WTC11 (cell line): Measurements from ENCODE around the gene C9orf50. TPM values are rescaled to one million over a fixed set of nuclear protein-coding genes. Genes with fewer than 3 reads are reported as not detected.

Experiments used
- ATAC-seq: fragments of 200-7000 bp; cut with Tn5 transposase; 2 replicates; pipeline ENCODE4 v1.10.0; 2021; ENCODE audit warnings: mild to moderate bottlenecking, moderate library complexity
- CTCF ChIA-PET: fragments of 300-600 bp; sonication (Branson Sonifier 250); formaldehyde crosslinking; loops from one replicate; lab custom pipeline; 2021; ENCODE audit warnings: antibody characterized with exemption; lab: Charles Lee
- POLR2A ChIA-PET: fragments of 350-600 bp; sonication (Branson Sonifier 250); formaldehyde crosslinking; loops from one replicate; lab custom pipeline; 2021; ENCODE audit warnings: antibody characterized with exemption; lab: Charles Lee
- DNase-seq: peaks from one replicate; pipeline ENCODE4 v3.0.0; 2021; ENCODE audit warnings: low spot score
- H3K27ac Mint-ChIP-seq: 2 replicates; pipeline ENCODE4 v1.8.0; 2021; ENCODE audit warnings: mixed read lengths
- H3K27me3 Mint-ChIP-seq: 2 replicates; pipeline ENCODE4 v1.8.0; 2021; ENCODE audit warnings: low read depth, mild to moderate bottlenecking, moderate library complexity, mixed read lengths
- H3K36me3 Mint-ChIP-seq: 2 replicates; pipeline ENCODE4 v1.8.0; 2021; ENCODE audit warnings: mixed read lengths
- H3K4me1 Mint-ChIP-seq: 2 replicates; pipeline ENCODE4 v1.8.0; 2022; ENCODE audit warnings: mixed read lengths
- H3K4me3 Mint-ChIP-seq: 2 replicates; pipeline ENCODE4 v1.8.0; 2021; ENCODE audit warnings: mild to moderate bottlenecking, moderate library complexity, mixed read lengths
- H3K9me3 Mint-ChIP-seq: 2 replicates; pipeline ENCODE4 v1.8.0; 2021; ENCODE audit warnings: mixed read lengths
- ATF1 ChIP-seq: sonication (generic); formaldehyde crosslinking; IDR thresholded peaks from 2 replicates; pipeline ENCODE4 v1.8.1; 2023; ENCODE audit warnings: mild to moderate bottlenecking, moderate library complexity, missing genetic modification reagents
- CTCF ChIP-seq: fragments of 200-600 bp; IDR thresholded peaks from 2 replicates; pipeline ENCODE4 v1.8.0; 2022; ENCODE audit warnings: antibody characterized with exemption
- ESRRA ChIP-seq: sonication (generic); formaldehyde crosslinking; IDR thresholded peaks from 2 replicates; pipeline ENCODE4 v1.8.1; 2022; ENCODE audit warnings: mild to moderate bottlenecking, missing genetic modification reagents, borderline replicate concordance
- JUN ChIP-seq: sonication (generic); formaldehyde crosslinking; IDR thresholded peaks from 2 replicates; pipeline ENCODE4 v1.8.0; 2023; ENCODE audit warnings: mild to moderate bottlenecking, missing genetic modification reagents
- NFYB ChIP-seq: sonication (generic); formaldehyde crosslinking; conservative IDR thresholded peaks from 2 replicates; pipeline ENCODE4 v1.8.0; 2022; ENCODE audit warnings: low read depth, missing genetic modification reagents
- NR1H2 ChIP-seq: sonication (generic); formaldehyde crosslinking; IDR thresholded peaks from 2 replicates; pipeline ENCODE4 v1.9.0; 2021; ENCODE audit warnings: mild to moderate bottlenecking, moderate library complexity, missing genetic modification reagents
- OVOL2 ChIP-seq: fragments of 250-450 bp; sonication (Bioruptor Pico); IDR thresholded peaks from 2 replicates; pipeline ENCODE4 v1.9.0; 2021; ENCODE audit warnings: mild to moderate bottlenecking, borderline replicate concordance
- RELA ChIP-seq: sonication (generic); formaldehyde crosslinking; IDR thresholded peaks from 2 replicates; pipeline ENCODE4 v1.8.1; 2022; ENCODE audit warnings: missing genetic modification reagents, mild to moderate bottlenecking, borderline replicate concordance
- RORB ChIP-seq: fragments of 250-450 bp; sonication (Bioruptor Pico); IDR thresholded peaks from 2 replicates; pipeline ENCODE4 v1.9.0; 2021; ENCODE audit warnings: mild to moderate bottlenecking
- SMAD3 ChIP-seq: sonication (generic); formaldehyde crosslinking; IDR thresholded peaks from 2 replicates; pipeline ENCODE4 v1.8.0; 2022; ENCODE audit warnings: missing genetic modification reagents, mild to moderate bottlenecking, borderline replicate concordance
- SP1 ChIP-seq: sonication (generic); formaldehyde crosslinking; conservative IDR thresholded peaks from 2 replicates; pipeline ENCODE4 v1.8.1; 2022; ENCODE audit warnings: missing genetic modification reagents
- ZNF263 ChIP-seq: sonication (generic); formaldehyde crosslinking; IDR thresholded peaks from 2 replicates; pipeline ENCODE4 v1.8.1; 2022; ENCODE audit warnings: low read depth, mild to moderate bottlenecking, moderate library complexity, missing genetic modification reagents
- ZNF281 ChIP-seq: sonication (generic); formaldehyde crosslinking; IDR thresholded peaks from 2 replicates; pipeline ENCODE4 v1.8.0; 2023; ENCODE audit warnings: mild to moderate bottlenecking, missing genetic modification reagents
- ZNF425 ChIP-seq: fragments of 250-450 bp; sonication (Bioruptor Pico); conservative IDR thresholded peaks from 2 replicates; pipeline ENCODE4 v1.9.0; 2021; ENCODE audit warnings: mild to moderate bottlenecking
- total RNA-seq: library from RNA; stranded (reverse); gene quantifications from 3 replicates; pipeline ENCODE4 v1.2.3, GENCODE V29; 2021
- TF ChIP-seq, protein P1 (sequence below): sonication (generic); formaldehyde crosslinking; IDR thresholded peaks from 2 replicates; pipeline ENCODE4 v1.8.1; 2023; ENCODE audit warnings: mild to moderate bottlenecking, moderate library complexity, missing genetic modification reagents
- TF ChIP-seq, protein P2 (sequence below): fragments of 250-450 bp; sonication (Bioruptor Pico); IDR thresholded peaks from 2 replicates; pipeline ENCODE4 v1.9.0; 2021; ENCODE audit warnings: mild to moderate bottlenecking
- TF ChIP-seq, protein P3 (sequence below): sonication (generic); formaldehyde crosslinking; IDR thresholded peaks from 2 replicates; pipeline ENCODE4 v1.8.1; 2023; ENCODE audit warnings: mild to moderate bottlenecking, missing genetic modification reagents, moderate library complexity
- TF ChIP-seq, protein P4 (sequence below): sonication (generic); formaldehyde crosslinking; IDR thresholded peaks from 2 replicates; pipeline ENCODE4 v1.8.0; 2022; ENCODE audit warnings: mild to moderate bottlenecking, missing genetic modification reagents

The C9orf50 gene
- total RNA-seq, 1 experiment from 2014 or later: 0.11 TPM

GRCh38 chr9:129631674-129632129 lies 10.8 kb upstream of the C9orf50 start:
- no peak overlapping the region for H3K4me3 Mint-ChIP-seq
- no peak for DNase-seq
- ChIA-PET POLR2A (no interaction called here), CTCF (interaction anchor here (1.0 kb wide), 1 partner anchor 459 kb away, joined by 3 read pairs; no protein-coding TSS in a partner anchor)
- peaks cover 37% of the 10 kb centered on the region for H3K4me1 Mint-ChIP-seq
- H3K9me3 Mint-ChIP-seq: no peaks in the 10 kb centered on the region
- H3K27ac Mint-ChIP-seq: peak overlapping the region; percentile 68; the same call in 1 of the 2 replicates
- H3K36me3 Mint-ChIP-seq: peaks cover 32% of the 10 kb centered on the region
- TF ChIP-seq NR1H2 (CRISPR knock-in tag) (no peak), ATF1 (CRISPR knock-in tag) (no peak), ESRRA (no peak), RORB (no peak), ZNF263 (CRISPR knock-in tag) (no peak), JUN (CRISPR knock-in tag) (no peak), SMAD3 (CRISPR knock-in tag) (no peak), SP1 (no peak), ZNF281 (CRISPR knock-in tag) (no peak), ZNF425 (CRISPR knock-in tag) (no peak), OVOL2 (no peak), NFYB (CRISPR knock-in tag) (no peak), CTCF (no peak)
- TF ChIP-seq, protein P1, sequence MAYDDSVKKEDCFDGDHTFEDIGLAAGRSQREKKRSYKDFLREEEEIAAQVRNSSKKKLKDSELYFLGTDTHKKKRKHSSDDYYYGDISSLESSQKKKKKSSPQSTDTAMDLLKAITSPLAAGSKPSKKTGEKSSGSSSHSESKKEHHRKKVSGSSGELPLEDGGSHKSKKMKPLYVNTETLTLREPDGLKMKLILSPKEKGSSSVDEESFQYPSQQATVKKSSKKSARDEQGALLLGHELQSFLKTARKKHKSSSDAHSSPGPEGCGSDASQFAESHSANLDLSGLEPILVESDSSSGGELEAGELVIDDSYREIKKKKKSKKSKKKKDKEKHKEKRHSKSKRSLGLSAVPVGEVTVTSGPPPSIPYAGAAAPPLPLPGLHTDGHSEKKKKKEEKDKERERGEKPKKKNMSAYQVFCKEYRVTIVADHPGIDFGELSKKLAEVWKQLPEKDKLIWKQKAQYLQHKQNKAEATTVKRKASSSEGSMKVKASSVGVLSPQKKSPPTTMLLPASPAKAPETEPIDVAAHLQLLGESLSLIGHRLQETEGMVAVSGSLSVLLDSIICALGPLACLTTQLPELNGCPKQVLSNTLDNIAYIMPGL (CRISPR knock-in tag): no peak
- TF ChIP-seq, all 79 proteins: peak for 0
- no peak for ATAC-seq
- H3K27me3 Mint-ChIP-seq: no peaks in the 10 kb centered on the region

- peaks cover 41% of the 10 kb centered on the region for H3K4me1 Mint-ChIP-seq
- DNase-seq: no peak
- no peaks in the 10 kb centered on the region for H3K9me3 Mint-ChIP-seq
- peak; percentile 20; the same call in 1 of the 2 replicates for ATAC-seq
- peaks cover 32% of the 10 kb centered on the region for H3K36me3 Mint-ChIP-seq
- no peaks in the 10 kb centered on the region for H3K27me3 Mint-ChIP-seq
- POLR2A ChIA-PET: no interaction called here
- CTCF ChIA-PET: interaction anchor here (0.7 to 2.2 kb wide), 8 partner anchors 11 to 499 kb away, joined by 3 to 9 read pairs (median 4); no protein-coding TSS in a partner anchor
- no peak overlapping the region; the same call in 1 of the 2 replicates for H3K4me3 Mint-ChIP-seq
- H3K27ac Mint-ChIP-seq: peak overlapping the region; percentile 68; the same call in 1 of the 2 replicates
- no peak for TF ChIP-seq RELA (CRISPR knock-in tag)
- TF ChIP-seq, protein P2, sequence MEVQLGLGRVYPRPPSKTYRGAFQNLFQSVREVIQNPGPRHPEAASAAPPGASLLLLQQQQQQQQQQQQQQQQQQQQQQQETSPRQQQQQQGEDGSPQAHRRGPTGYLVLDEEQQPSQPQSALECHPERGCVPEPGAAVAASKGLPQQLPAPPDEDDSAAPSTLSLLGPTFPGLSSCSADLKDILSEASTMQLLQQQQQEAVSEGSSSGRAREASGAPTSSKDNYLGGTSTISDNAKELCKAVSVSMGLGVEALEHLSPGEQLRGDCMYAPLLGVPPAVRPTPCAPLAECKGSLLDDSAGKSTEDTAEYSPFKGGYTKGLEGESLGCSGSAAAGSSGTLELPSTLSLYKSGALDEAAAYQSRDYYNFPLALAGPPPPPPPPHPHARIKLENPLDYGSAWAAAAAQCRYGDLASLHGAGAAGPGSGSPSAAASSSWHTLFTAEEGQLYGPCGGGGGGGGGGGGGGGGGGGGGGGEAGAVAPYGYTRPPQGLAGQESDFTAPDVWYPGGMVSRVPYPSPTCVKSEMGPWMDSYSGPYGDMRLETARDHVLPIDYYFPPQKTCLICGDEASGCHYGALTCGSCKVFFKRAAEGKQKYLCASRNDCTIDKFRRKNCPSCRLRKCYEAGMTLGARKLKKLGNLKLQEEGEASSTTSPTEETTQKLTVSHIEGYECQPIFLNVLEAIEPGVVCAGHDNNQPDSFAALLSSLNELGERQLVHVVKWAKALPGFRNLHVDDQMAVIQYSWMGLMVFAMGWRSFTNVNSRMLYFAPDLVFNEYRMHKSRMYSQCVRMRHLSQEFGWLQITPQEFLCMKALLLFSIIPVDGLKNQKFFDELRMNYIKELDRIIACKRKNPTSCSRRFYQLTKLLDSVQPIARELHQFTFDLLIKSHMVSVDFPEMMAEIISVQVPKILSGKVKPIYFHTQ (CRISPR knock-in tag): no peak
- TF ChIP-seq, protein P3, sequence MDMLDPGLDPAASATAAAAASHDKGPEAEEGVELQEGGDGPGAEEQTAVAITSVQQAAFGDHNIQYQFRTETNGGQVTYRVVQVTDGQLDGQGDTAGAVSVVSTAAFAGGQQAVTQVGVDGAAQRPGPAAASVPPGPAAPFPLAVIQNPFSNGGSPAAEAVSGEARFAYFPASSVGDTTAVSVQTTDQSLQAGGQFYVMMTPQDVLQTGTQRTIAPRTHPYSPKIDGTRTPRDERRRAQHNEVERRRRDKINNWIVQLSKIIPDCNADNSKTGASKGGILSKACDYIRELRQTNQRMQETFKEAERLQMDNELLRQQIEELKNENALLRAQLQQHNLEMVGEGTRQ (CRISPR knock-in tag): no peak
- TF ChIP-seq, protein P4, sequence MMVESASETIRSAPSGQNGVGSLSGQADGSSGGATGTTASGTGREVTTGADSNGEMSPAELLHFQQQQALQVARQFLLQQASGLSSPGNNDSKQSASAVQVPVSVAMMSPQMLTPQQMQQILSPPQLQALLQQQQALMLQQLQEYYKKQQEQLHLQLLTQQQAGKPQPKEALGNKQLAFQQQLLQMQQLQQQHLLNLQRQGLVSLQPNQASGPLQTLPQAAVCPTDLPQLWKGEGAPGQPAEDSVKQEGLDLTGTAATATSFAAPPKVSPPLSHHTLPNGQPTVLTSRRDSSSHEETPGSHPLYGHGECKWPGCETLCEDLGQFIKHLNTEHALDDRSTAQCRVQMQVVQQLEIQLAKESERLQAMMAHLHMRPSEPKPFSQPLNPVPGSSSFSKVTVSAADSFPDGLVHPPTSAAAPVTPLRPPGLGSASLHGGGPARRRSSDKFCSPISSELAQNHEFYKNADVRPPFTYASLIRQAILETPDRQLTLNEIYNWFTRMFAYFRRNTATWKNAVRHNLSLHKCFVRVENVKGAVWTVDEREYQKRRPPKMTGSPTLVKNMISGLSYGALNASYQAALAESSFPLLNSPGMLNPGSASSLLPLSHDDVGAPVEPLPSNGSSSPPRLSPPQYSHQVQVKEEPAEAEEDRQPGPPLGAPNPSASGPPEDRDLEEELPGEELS (CRISPR knock-in tag): no peak
Observed at GRCh38 chr9:129630967-129631673, 10.2 kb upstream of the C9orf50 start.
